GM12801 (cell line): ENCODE measurements around the gene EDNRA.

Source experiments
- CTCF ChIP-seq: IDR thresholded peaks from one replicate; pipeline ENCODE4 v1.5.1; 2011; ENCODE audit warnings: control low read depth; ENCODE audit not compliant: insufficient read length; ENCODE audit errors: extremely low read depth

Gene EDNRA

DNA sequence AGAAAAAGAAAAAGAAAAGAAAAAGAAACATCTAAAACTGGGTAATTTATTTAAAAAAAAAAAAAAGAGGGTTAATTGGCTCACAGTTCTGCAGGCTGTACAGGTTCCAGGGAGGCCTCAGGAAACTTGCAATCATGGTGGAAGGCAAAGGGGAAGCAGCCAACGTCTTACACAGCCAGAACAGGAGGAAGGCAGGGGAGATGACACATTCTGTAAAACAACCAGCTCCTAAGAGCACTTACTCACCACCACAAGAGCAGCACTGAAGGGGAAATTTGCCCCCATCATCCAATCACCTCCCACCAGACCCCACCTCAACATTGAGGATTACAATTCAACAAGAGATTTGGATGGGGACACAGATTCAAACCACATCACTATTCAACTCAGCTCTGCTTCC, 99.5 kb downstream of the EDNRA start:
- no peak for TF ChIP-seq CTCF

GRCh38 chr4:147581606-147582350, 100.9 kb downstream of the EDNRA start:
- no peak for TF ChIP-seq CTCF

- no peak for TF ChIP-seq CTCF
Measured at GRCh38 chr4:147582386-147583060, 101.6 kb downstream of the EDNRA start.

DNA sequence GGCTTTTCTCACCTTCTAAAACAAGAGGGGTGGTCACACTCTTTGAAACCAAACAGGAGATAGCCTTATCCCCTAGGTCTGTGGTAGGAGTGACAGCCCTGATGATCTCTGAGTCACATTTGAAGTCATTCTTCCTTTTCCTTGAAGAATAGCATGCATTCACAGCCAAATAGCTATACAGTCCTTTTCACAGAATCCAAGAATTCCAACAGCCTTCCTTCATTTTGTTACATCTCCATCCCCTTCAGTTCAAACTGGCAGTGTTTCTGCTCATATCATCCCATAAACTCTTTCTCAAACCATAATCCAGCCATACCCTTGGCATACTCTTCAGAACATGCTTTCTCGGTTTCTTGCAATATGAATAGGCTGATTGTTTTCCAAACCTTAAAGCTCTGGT, 103.0 kb downstream of the EDNRA start:
- no peak for TF ChIP-seq CTCF

- TF ChIP-seq CTCF, result no peak
Measured at GRCh38 chr4:147586032-147586431, 105.1 kb downstream of the EDNRA start.

DNA sequence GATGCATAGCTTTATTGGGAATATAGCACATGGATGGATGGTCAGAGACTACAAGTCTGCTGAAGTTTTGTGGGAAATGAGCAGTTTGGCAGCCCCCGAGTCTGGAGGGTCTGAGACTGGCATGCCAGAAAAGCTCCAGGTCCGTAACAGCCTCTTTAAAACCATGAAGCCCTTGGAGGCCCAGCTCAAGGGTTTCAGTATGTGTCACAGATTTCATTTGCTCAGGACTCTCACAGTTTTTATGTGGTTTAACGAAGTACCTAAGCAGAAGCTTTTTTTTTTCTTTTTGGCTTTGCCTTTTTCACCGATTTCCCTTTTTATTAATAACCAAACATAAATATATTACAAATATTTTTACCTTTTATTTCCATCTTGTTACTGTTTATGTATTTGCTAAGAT, 105.7 kb downstream of the EDNRA start:
- TF ChIP-seq CTCF, result no peak

- TF ChIP-seq CTCF, result no peak
Measured at GRCh38 chr4:147587041-147587440, 106.1 kb downstream of the EDNRA start.
